HG03108 (cell line): Measurements from ENCODE around the gene SNCB.

Experiments used
- ATAC-seq: cut with Tn5 transposase; IDR thresholded peaks from one replicate; pipeline ENCODE4 v1.9.1; 2021; ENCODE audit warnings: moderate library complexity; ENCODE audit not compliant: unreplicated experiment

SNCB gene

DNA sequence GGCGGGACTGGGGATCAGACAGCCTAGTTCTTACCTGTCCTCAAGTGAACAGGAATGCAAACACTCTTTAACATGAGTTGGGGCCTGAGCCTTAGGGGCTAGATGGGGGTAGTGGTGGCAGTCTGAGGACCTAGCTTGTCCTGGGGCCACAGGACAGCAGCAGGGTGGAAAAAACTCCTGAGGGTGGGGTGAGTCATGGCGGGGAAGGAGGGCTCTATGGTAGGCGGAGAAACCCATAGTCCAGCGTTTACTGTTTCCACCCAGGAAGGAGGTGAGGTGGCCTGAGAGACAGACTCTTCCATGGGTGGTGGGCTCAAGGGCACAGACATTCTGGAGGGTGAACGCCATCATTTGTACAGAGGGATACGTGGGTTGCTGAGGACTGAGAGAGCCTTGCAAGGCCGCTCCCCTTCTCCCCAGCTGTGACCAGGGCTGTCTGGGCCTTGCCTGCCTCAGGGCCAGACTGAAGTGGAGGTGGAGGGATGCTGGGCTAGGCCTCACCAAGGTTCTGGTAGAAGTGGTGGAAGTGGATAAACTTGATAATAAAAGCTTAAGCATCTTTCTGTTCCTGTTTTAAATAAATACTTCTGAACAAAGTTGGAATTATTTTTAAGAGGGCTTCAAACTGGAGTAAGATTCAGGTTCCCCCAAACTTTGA is 15.8 kb upstream of the SNCB start:
- ATAC-seq, result no peak

DNA sequence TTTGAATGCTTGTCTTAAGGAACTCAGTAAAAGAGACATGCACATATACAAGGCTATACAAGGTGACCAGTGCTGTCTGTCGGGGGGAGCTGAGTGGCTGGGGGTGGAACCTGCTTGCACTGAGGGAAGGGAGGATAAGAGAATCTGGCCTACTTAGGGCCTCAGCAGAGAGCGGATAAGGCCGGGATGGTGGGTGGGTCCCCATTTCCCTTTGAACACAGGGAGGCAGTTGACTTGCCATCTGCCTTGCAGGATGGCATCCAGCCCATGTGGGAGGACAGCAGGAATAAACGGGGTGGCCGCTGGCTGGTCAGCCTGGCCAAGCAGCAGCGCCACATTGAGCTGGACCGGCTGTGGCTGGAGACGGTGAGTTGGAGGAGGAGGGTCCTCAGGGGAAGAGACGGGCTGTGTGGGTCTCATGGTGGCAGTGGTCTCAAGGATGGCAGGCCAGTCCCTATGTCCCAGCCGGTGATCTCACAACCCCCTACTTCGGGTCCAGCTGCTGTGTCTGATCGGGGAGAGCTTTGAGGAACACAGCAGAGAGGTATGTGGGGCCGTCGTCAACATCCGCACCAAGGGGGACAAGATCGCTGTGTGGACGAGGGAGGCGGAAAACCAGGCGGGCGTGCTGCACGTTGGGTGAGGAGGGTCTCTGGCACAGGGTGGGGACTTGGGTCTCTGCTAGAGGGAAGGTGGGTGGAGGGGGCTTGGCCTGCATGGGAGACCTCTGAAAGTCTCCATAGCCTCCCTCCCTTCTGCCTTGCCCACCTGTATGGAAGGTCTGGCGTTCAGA is 14.7 kb upstream of the SNCB start:
- ATAC-seq, result no peak

DNA sequence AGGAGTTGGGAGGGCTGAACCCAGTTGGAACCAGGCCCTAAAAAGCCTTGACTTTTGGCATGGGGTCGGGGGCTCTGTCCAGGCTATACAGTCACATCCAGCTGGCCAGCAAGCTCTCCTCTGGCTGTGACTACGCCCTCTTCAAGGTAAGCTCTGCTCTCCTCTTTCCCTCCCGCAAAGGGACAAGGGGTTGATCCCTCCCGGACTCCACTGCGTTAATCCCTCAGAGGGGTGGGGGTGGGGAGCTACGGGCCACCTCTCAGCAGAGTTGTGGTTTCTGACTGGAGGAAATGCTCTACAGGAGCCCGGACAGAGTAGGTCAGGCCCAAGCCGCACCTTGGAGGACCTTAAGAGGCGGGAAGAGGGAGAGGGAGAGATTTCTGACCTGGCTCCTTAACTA is 14.0 kb upstream of the SNCB start:
- no peak for ATAC-seq

DNA sequence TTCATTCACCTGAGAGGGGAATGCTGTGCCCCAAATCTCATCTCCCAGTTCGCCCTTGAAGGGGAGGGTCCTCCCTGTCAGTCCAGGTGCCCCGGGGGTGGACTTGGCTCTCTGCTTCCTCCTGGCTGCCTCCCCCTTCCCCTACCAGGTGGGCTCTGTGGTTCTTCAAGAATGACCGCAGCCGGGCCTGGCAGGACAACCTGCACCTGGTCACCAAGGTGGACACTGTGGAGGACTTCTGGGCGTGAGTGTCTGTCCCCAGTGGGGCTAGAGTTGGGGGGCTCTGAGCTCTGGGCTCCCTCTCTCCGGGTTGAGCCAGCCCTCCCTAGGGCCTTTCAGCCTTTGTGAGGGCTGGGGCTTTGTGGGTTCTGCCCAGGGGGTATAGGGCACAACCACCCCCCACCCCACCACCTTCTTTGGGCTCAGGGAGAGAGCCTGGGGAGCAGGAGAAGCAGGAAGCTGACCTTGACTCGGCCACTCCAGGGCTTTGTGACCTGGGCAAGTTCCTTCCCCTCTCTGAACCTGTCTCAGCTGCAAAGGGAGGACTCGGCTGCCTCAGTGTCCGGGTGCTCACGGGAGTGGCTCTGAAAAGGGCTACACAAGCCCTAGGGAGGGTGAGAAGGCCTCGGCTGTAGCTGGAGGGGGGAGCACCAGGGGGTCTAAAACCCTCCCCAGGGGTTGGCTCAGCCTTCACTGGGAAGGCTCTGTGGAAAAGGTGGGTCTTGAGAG is 13.3 kb upstream of the SNCB start:
- no peak for ATAC-seq

DNA sequence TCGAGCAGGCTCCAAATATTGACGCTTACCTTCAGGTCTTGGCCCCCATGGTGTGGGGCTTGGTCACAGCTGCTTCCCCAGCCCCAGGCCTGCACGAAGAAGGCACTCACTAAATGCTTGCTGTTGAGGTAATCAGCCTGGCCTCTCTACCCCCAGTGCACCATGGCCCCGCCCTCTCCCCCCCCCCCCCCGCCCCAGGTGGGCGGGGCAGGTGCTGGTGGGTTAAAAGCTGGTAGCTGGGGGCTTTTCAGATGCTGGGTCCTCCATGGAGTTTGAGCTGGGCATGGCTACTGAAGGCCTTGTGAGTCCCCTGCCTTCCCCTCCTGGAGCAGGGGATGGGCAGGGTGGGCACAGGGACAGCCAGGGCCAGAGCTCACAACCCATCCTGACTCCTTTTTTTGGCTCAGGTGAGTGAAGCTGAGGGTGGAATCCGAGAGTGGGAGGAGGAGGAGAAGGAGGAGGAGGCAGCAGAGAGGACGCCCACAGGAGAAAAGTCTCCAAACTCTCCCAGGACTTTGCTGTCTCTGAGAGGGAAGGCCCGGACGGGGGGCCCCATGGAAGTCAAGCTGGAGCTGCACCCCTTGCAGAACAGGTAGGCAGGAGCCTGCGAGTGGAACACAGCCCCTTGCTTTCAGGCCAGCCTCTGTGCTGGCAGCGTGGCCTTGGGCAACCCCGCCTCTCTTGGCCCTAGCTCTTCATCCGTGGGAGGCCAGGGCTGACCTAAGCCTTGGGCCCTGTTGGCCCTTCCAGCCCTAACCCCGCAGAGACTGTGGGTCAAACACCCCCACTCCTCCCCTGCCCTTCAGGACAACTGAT is 12.5 kb upstream of the SNCB start:
- no peak for ATAC-seq

DNA sequence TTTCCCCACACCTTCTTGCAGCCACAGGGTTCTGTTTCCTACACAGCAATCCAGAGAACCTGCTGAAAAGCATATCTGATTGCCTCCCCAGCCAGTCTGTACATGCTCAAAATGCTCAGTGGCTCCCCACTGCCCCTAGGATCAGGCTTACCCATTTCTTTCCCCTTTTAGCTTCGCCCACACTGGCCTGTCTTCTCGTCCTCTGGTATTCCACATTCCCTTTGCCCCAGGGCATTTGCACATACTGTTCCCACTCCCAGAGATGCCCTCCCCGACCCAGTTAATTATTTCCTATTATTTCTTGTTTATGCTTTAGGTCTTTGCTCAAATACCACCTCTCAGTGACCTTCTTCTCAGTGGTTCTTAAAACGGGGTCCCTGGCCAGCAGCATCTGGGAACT is 10.3 kb upstream of the SNCB start:
- no peak for ATAC-seq

DNA sequence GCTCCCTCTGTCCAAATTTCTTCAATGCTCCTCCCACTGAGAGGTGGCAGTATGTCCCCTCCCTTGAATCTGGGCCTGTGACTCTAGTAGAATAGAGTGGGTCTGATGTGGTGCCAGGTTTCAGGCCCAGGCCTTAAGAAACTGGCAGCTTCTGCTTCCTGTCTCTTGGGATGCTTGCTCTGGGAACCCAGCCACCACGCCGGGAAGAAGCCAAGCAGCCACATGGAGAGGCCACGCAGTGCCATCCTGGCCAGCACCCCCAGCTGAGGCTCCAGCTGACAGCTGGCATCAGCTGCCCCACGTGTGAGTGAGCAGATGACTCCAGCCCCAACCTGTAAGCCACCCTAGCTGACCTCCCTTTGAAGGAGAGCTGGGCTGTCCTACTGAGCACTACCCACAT is 9.6 kb upstream of the SNCB start:
- no peak for ATAC-seq

DNA sequence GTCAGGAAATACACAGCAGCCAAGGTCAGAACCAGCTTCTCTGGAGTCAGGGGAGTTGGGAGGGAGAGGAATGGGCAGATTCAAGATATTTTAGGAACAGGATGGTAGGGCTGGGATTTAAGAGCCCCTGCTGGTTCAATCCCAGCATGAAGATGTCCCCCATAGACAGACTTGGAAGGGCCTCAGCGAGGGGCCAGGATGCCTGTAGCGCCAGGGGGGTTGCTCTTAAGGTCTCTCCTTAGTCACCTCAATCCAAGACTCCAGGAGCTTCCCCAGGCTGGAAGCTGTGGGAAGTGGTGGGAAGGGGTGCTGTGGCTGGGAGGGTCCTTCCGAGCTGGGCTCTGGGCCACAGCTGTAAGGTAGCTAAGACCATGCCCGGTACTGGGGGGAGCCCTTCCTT is 8.9 kb upstream of the SNCB start:
- ATAC-seq, result no peak

DNA sequence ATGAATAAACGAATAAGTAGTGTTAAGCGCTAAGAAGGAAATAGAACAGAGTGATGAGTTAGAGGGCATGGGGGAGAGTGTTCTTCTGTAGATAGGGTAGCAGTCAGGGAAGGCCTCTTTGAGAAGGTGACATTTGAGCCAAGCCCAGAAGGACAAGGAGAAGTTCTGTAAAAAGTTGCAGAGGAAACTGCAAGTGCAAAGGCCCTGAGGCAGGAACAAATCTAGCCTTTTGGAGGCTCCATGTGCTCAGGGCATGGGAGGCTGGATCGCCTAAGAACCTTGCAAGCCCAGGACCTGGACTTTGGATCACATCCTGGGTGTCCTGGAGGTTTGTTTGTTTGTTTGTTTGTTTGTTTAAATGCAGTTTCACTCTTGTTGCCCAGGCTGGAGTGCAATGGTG is 8.1 kb upstream of the SNCB start:
- no peak for ATAC-seq

DNA sequence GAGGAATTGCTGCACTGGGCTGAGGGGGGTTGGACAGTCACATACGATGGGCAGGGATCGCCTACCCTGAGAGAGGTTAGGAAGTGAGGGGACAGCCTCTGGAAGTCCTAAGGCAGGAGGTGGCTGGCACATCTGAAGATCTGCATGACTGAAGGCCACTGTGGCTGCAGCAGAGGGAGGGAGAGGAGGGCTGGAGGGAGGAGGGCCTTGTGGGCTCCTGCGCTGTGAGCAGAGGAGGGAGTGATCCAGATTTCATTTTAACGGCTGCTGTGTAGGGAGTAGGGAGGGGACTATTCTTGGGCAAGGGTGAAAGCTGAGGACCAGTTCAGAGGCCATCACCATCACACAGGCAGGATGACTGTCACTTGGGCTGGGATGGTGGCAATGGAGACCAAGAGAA is 7.2 kb upstream of the SNCB start:
- ATAC-seq, result no peak

DNA sequence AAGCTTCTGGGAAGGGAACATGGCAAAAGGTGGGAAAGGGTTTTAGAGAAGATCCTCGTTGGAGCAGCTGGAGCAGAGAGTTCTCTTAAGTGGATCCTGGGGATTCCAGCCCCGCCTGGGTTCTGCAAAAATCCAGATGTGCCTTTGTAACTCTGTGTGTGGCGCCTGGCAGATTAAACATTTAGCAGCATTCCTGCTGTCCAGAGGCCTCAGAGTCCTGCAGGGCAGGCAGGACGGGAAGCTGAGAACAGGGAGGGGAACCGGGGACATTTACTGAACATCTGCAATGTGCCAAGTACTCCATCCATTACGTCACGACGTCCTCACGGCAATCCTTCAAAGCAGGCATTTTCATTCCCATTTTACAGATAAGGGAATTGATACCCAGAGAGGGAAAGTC is 6.1 kb upstream of the SNCB start:
- ATAC-seq, result no peak

DNA sequence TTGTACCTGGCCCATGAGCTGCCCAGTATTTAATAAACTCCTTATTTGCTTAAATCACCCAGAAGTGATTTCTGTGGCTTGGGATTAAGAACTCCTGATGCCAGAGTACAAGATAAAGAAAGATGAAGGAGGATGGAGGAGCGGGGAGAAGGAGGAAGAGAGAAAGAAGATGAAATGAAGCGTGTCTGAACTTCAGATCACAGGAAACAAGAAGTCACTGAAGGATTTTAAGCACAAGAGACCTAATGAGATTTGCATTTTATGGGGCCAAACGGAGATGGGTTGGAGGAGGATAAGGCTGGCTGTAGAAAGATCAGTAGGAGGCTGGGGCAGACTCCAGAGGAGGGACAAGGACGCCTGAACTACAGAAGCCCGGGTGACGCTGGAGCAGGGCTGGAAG is 3.3 kb upstream of the SNCB start:
- ATAC-seq, result no peak

DNA sequence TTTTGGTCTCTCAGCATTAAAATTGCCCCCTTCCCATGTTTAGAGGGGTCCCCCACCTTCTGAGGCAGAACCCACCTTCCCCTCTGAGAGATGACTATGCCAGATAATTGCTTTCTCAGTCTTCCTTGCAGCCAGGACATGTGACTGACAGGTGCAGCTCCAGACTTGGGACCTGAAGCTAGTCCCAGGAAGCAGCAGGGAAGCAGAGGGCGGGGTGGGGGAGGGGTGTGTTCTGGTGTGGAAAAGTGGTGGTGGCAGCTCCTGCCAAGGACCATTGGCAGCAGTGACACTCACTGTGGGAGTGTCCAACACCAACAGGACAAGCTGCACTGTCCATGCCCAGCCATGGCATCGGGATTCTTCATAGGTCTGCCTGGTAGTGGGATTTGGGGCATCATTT is 2.4 kb upstream of the SNCB start:
- no peak for ATAC-seq

DNA sequence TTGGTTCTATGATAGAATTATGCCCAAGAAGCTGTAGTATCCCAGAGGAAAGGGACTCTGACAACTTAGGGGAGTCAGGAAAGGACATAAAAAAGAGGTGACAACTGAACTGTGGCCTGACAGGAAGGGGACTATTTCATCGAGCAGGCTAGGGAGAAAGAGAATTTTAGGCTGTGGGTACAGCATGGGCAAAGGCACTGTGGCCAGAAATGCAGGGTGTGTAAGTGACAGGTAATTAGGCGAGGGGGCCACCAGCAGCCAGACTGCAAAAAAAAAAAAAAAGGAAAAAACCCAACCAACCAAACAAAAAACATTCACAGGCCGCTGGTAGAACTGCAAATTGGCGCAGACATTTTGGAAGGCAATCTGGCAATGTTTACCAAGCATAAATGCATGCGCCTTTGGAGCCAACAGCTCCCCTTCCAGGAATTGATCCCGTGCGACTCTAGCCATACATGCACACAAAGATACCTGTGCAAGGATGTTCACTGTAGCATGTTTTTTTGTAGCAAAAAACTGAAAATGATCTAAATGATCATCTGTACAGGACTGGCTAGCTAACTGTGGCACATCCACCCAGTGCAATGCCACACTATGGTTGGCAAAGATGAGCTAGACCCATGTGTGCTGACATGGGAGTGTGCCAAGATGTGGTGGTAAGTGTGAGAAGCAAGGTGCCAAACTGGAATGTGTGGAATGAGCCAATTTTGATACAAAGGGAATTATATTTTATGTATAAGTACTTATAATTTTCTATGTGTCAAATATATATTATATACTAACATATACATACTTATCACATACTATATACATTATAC is 1.3 kb upstream of the SNCB start:
- ATAC-seq, result no peak

DNA sequence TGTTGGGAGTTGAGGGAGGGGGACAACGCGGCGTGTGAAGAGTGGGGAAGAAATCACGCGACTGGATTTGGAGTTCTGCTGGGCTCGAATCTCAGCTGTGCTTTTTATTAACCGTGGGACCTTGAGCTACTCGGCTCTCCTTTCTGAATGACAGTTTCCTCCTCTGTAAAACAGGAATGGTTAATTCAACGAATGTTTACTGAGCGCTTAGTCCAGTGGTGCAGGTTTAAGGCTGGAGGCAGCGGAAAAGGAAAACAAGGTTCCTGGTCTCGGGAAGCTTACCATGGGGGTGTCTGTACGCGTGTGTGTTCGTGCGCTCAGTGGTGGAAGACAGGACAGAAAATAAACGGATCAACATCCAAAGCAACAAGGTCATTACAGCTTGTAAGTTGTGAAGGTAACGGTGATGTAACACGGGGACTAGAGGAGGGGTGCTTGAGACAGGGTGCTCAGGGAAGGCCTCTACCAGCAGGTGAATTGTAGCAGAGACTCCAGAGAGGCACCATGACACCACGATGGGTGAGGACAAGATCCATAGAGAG is 418 bp upstream of the SNCB start:
- no peak for ATAC-seq

DNA sequence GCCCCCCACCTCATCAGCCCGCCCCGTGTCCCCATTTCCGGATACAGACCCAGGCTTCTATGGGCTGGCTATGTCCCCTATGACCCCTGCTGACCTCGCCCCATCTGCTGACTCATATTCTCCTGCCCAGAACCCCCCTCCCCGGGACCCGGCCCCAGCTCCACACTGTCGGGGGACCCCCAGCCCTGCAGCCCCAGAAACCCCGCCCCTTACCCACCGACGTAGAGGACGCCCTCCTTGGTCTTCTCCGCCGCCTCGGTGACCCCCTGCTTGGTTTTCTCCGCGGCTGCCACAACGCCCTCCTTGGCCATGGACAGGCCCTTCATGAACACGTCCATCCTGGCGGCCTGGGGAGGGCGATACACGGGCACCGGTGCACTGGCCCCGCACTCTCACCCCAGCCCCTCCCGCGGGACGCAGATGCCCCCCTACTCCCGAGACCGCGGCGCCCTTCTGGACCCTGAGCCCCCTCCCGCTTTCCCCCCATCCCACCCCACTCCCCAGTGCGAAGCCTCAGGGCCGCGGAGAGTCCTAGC is 949 bp downstream of the SNCB start:
- no peak for ATAC-seq

DNA sequence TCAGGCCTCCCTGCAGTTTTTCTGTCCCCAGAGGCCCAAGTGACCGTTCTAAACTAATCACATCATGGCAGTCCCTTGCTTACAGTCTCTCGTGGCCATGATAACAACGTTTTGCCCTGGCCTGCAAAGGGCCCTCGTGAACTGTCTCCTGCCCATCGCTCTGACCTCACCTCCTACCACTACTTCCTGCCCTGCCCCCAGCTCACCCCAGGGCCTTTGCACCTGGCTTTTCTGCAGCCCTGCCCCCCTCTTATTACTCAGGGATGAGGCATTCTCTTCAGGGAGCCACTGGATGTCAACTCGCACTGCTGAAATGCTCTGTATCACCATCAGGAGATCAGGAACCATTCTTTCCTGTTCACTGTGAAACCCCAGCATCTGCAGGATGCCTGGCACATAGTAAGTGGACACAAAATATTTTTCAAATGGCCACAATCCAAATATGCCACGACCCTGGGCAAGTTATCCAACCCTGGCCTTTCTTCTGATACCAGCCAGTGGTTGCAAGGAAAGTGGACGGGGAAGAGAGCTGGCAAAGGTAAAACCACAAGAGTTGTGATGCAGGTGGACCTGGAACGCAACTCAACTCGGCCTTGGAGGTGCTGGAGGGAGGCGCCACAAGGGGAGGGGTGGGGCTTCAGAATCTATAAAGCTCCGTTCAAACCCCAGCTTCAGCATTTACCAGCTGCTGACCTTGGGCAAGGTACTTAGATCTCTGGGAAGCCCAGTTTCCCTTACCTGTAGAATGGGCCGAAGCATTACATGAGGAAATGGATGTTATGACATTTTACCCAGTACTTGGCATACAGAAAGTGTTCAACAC is 1.7 kb downstream of the SNCB start:
- ATAC-seq, result no peak

DNA sequence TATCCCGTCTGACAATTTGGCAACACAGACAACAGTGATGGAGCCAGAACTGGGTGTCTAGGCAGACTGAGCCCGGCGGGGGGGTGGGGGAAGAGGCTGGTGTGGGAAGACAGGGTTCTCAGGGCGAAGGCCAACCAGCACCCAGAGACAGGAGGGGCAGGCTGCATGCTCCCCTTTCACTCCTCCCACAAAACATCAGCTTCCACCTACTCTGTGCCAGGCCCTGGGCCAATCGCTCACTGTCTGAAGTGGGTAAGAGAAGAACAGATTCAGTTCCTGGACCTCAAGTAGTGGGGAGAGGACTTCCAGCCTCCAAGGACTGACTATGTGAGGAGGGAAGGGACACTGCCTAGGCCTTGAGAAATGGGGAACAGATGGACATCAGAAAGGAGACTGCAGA is 2.8 kb downstream of the SNCB start:
- no peak for ATAC-seq

DNA sequence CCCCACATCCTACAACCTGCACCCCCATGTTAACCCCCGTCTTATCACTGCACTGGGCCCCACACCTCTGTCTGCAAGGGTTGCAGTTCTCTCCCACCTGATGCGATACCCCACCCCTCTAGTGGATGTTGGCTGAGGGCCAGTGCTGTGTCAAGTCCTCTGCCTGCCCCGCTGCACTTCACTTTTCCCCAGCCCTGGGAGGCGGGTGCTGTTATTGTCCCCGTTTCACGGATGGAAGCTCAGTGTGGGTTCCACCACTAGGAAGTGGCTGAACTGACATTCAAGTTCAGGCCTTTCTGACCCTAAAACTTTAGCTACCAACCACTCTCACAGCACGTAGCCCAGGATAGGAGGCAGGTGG is 3.5 kb downstream of the SNCB start:
- no peak for ATAC-seq
